ENCODE measurements around the gene SLC23A3.

SLC23A3 gene

GRCh38 chr2:219207884-219208740 is 38.3 kb upstream of the SLC23A3 start:
- Histone ChIP-seq H3K27me3 (replicated peaks; ENCODE audit: insufficient read depth, low read length) (no peaks in the 10 kb centered on the region), H3K9me2 (replicated peaks; ENCODE audit: insufficient read depth, low read length) (no peaks in the 10 kb centered on the region), H3K4me2 (ENCODE audit: low read depth, low read length) (peak overlapping the region; percentile 88; the same call in 1 of the 2 replicates), H3K4me3 (ENCODE audit: low read length) (no peak overlapping the region), H3K36me3 (replicated peaks; ENCODE audit: insufficient read depth, low read length) (no peaks in the 10 kb centered on the region), H2AFZ (ENCODE audit: low read length) (no peak overlapping the region), H3F3A (ENCODE audit: insufficient read depth, low read length) (peaks cover 13% of the 10 kb centered on the region), H3K9me3 (replicated peaks; ENCODE audit: insufficient read depth, low read length) (no peaks in the 10 kb centered on the region), H4K20me1 (ENCODE audit: insufficient read depth, low read length) (no peaks in the 10 kb centered on the region), H3K27ac (ENCODE audit: low read length) (no peak overlapping the region), H3K79me2 (ENCODE audit: low read length) (peaks cover 12% of the 10 kb centered on the region; the same call in 1 of the 2 replicates), H3K9ac (ENCODE audit: low read length) (no peak overlapping the region), H3K4me1 (ENCODE audit: low read length) (peaks cover 10% of the 10 kb centered on the region; the same call in 1 of the 2 replicates)
- no peak for DNase-seq
- TF ChIP-seq EZH2phosphoT487 (IDR thresholded peaks at IDR 0.05; ENCODE audit: low read length) (no peak), CTCF (IDR thresholded peaks at IDR 0.05; ENCODE audit: low read length) (no peak), EZH2 (optimal IDR thresholded peaks at IDR 0.05; ENCODE audit: low read depth, low read length) (no peak)

- Histone ChIP-seq H3K4me3 (ENCODE audit: low read length) (peak overlapping the region; percentile 84), H3K27me3 (replicated peaks; ENCODE audit: insufficient read depth, low read length) (no peaks in the 10 kb centered on the region), H3K9me3 (replicated peaks; ENCODE audit: insufficient read depth, low read length) (no peaks in the 10 kb centered on the region), H2AFZ (ENCODE audit: low read length) (no peak overlapping the region), H4K20me1 (ENCODE audit: insufficient read depth, low read length) (no peaks in the 10 kb centered on the region), H3K27ac (ENCODE audit: low read length) (peak overlapping the region; percentile 79; the same call in 1 of the 2 replicates), H3K9me2 (replicated peaks; ENCODE audit: insufficient read depth, low read length) (no peaks in the 10 kb centered on the region), H3F3A (ENCODE audit: insufficient read depth, low read length) (peaks cover 13% of the 10 kb centered on the region), H3K9ac (ENCODE audit: low read length) (peak overlapping the region; percentile 81; the same call in 1 of the 2 replicates), H3K4me2 (ENCODE audit: low read depth, low read length) (peak overlapping the region; percentile 88), H3K79me2 (ENCODE audit: low read length) (peaks cover 12% of the 10 kb centered on the region; the same call in 1 of the 2 replicates), H3K36me3 (replicated peaks; ENCODE audit: insufficient read depth, low read length) (no peaks in the 10 kb centered on the region), H3K4me1 (ENCODE audit: low read length) (peaks cover 10% of the 10 kb centered on the region; the same call in 1 of the 2 replicates)
- TF ChIP-seq EZH2phosphoT487 (IDR thresholded peaks at IDR 0.05; ENCODE audit: low read length) (no peak), CTCF (IDR thresholded peaks at IDR 0.05; ENCODE audit: low read length) (no peak), EZH2 (optimal IDR thresholded peaks at IDR 0.05; ENCODE audit: low read depth, low read length) (no peak)
- no peak for DNase-seq
These were observed 37.5 kb upstream of the SLC23A3 start for GRCh38 chr2:219207134-219207883.

- Histone ChIP-seq H3K9ac (ENCODE audit: low read length) (peak within 1 kb of the TSS; percentile 81), H4K20me1 (ENCODE audit: insufficient read depth, low read length) (no peaks in the 10 kb centered on the region), H3K27ac (ENCODE audit: low read length) (peak within 1 kb of the TSS; percentile 79), H3K4me1 (ENCODE audit: low read length) (peaks cover 10% of the 10 kb centered on the region; the same call in 1 of the 2 replicates), H3K9me3 (replicated peaks; ENCODE audit: insufficient read depth, low read length) (no peaks in the 10 kb centered on the region), H3K4me3 (ENCODE audit: low read length) (peak within 1 kb of the TSS; percentile 84), H3K36me3 (replicated peaks; ENCODE audit: insufficient read depth, low read length) (no peaks in the 10 kb centered on the region), H3K79me2 (ENCODE audit: low read length) (peaks cover 12% of the 10 kb centered on the region; the same call in 1 of the 2 replicates), H3K9me2 (replicated peaks; ENCODE audit: insufficient read depth, low read length) (no peaks in the 10 kb centered on the region), H3K27me3 (replicated peaks; ENCODE audit: insufficient read depth, low read length) (no peaks in the 10 kb centered on the region), H2AFZ (ENCODE audit: low read length) (peak within 1 kb of the TSS; percentile 82), H3F3A (ENCODE audit: insufficient read depth, low read length) (peaks cover 13% of the 10 kb centered on the region), H3K4me2 (ENCODE audit: low read depth, low read length) (peak within 1 kb of the TSS; percentile 88)
- DNase-seq, result peak; percentile 96
- TF ChIP-seq EZH2phosphoT487 (IDR thresholded peaks at IDR 0.05; ENCODE audit: low read length) (no peak), EZH2 (optimal IDR thresholded peaks at IDR 0.05; ENCODE audit: low read depth, low read length) (no peak), CTCF (IDR thresholded peaks at IDR 0.05; ENCODE audit: low read length) (no peak)
These were observed 36.7 kb upstream of the SLC23A3 start, which contains the start of gene ZFAND2B for GRCh38 chr2:219206328-219207133. ZFAND2B (plus strand) TSS chr2:219206782; CDS start chr2:219206988, 206 bp downstream.
